NCI-H2081 treated with DMSO at 0.1 percent for 48 hours (cell line): ENCODE results near the gene IPO11.
"Not testable (repeated sequence)": the region's sequence is repeated elsewhere in the genome, so short reads cannot be mapped to it uniquely, and the experiment has no call there.

ENCODE experiments used
- DNase-seq: peaks from one replicate; lab custom pipeline; 2025; lab: John Stamatoyannopoulos, UW

The IPO11 gene

DNA sequence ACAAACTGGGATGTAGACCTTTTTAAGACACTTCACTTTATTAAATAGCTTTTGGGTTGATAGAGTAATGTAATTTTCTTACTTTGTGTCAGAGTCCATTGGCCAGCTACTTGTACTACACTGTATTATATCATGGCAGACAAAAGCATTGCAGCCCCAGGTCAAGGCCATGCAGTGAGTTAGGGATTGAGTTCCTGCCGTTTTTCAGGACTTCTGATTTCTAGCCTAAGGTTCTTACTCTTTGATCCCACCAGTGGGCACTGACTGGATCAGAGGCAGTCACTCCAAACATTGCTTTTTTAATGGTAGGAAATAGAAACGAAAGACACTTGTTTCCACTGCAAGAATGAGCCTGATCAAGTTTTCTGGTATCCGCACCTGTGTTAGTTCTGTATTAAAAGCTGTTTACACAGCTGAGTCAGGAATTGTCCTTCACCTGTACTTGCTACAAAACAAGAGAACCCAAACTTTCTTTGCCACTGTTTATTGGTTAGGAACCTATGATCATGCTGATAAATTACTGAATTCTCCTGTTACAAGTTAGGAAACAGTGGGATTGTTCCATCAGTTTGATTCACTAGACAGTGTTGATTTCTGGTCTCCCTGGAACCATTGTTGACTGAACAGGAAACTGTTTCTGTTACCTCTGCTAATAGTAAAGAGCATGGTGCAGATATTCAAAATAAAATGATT lies 188.1 kb downstream of the IPO11 start:
- no peak for DNase-seq

DNA sequence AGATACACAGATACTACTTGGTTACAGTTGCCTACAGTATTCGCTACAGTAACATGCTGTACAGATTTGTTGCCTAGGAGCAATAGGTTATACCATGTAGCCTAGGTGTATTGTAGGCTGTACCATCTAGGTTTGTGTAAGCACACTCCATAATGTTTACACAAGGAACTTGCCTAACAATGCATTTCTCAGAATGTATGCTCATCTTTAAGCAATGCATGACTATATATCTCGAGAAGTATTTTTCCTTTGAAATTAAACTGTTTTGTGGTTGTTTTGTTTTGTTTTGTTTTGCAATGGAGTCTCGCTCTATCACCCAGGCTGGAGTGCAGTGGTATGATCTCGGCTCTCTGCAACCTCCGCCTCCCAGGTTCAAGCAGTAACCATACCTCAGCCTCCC lies 191.4 kb downstream of the IPO11 start:
- DNase-seq: no peak

GRCh38 chr5:62605638-62606037 lies 193.1 kb downstream of the IPO11 start:
- no peak for DNase-seq

GRCh38 chr5:62606878-62607277 lies 194.3 kb downstream of the IPO11 start:
- no peak for DNase-seq

- no peak for DNase-seq
These were observed 195.1 kb downstream of the IPO11 start for GRCh38 chr5:62607615-62608014.

GRCh38 chr5:62608529-62609511 lies 196.3 kb downstream of the IPO11 start:
- no peak for DNase-seq

- DNase-seq: no peak
These were observed 201.8 kb downstream of the IPO11 start for GRCh38 chr5:62614355-62614754.

DNA sequence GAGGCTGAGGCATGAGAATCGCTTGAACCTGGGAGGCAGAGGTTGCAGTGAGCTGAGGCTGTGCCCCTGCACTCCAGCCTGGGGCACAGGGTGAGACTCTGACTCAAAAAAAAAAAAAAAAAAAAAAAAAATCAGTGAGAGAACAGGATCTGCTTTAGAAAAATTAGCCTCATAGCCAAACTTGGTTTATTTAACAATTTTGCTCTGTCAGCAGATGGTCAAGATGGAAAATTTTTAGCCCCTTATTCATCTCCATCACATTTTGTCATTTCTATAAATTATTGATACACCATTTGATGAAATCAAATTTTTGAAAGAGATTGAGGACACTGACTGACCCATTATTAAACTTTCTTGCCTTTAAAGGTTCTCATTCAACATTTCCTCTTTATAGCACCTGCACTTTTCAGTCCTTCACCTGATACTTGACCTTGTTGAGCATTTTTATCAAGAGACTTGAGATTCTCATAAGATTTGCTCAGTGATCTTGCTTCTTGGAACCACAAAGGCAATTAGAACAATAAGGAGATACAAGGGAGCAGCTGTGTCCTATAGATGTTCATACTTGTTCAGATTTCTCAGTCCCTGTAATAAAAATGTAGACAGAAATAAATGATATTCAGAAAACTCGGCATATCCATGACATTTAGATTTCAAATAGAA lies 204.2 kb downstream of the IPO11 start:
- no peak for DNase-seq

DNA sequence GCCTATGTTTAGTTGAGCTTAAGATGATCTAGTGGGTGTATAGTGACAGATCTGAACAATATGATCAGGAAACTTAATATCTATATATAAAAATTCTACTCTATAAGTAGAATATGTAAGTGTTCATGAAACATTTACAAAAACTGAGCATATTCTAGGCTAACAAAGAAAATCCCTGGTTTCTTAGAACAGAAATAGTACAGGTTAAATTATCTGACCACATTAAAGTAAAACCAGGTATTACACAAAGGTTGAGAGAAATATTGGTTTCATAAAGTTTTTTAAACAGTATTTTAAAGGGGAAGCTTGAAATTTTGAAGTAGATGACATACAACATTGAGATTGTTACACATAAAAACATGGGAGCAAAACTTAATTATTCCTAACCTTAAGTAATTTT lies 205.4 kb downstream of the IPO11 start:
- DNase-seq: no peak

DNA sequence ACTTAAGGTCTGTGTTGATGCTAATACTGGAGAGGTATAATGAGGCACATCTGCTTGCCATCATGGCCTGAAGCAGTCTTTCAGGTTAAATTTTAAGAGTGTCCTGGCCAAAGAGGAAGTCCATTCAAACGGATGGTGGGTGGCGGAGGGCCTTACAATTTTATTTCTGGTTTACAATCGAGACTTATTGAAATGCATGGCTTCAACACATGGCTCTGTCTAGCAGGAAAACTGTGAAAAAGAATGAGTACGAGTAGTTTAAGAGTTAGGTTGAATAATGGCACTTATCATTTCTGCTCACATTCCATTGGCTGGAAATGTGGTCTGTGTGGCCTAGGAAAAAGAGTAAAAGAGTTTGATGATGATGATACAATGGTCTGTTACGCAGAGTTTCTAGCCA lies 208.2 kb downstream of the IPO11 start:
- DNase-seq: no peak

- DNase-seq: no peak
These were observed 208.7 kb downstream of the IPO11 start for GRCh38 chr5:62621280-62621679.

DNA sequence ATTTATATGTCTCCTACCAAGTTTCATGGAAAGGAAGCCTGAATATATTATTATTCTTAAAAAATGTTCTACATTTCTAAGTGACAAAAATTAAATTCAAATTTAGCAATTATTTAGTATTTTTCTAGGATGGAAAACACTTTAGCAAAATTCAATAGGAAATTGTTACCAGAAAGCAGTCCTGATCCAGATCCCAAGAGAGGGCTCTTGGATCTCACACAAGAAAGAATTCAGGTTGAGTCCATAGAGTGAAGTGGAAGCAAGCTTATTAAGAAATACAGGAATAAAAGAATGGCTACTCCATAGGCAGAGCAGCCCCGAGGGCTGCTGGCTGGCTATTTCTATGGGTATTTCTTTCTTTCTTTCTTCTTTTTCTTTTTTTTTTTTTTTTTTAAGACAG lies 210.7 kb downstream of the IPO11 start:
- no peak for DNase-seq

DNA sequence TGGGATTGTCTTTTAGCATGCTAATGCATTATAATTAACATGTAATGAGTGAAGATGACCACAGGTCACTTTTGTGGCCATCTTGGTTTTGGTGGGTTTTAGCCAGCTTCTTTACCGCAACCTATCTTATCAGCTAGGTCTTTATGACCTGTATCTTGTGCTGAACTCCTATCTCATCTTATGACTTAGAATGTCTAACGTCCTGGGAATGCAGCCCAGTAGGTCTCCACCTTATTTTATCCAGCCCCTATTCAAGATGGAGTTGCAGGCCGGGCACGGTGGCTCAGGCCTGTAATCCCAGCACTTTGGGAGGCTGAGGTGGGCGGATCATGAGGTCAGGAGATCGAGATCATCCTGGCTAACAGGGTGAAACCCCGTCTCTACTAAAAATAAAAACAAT lies 211.9 kb downstream of the IPO11 start:
- DNase-seq: not testable (repeated sequence)

DNA sequence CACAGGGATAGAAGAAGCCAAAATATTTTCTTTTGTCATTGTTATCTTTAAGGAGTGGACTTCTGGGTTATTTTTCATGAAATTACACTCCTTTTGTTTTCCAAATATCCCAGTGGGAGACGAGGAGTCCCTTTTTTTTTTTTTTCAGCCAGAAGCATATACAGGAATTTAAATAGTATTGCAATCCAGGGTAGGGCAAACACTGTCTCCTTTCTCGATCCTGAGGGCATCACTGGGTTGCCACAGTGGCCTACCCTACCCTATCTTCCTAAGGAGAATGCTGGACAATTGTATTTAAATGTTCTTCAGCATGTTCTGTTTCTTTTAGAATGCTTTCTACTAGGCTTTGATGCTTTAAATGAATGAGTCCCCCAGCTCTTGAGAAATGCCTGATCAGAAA lies 214.0 kb downstream of the IPO11 start:
- no peak for DNase-seq

- DNase-seq: no peak
These were observed 214.6 kb downstream of the IPO11 start for GRCh38 chr5:62627121-62627520.

GRCh38 chr5:62627901-62628300 lies 215.3 kb downstream of the IPO11 start:
- no peak for DNase-seq

- DNase-seq: no peak
These were observed 219.5 kb downstream of the IPO11 start for GRCh38 chr5:62631909-62632580.

- no peak for DNase-seq
These were observed 220.7 kb downstream of the IPO11 start for GRCh38 chr5:62633243-62633642.

- DNase-seq: no peak
These were observed 227.9 kb downstream of the IPO11 start for GRCh38 chr5:62640446-62640845.

GRCh38 chr5:62642468-62642867 lies 229.9 kb downstream of the IPO11 start:
- no peak for DNase-seq

- no peak for DNase-seq
These were observed 231.2 kb downstream of the IPO11 start for GRCh38 chr5:62643556-62644451.
